HG02571 (cell line): ENCODE measurements around the gene GAST.
"Not testable (repeated sequence)": the region's sequence is repeated elsewhere in the genome, so short reads cannot be mapped to it uniquely, and the experiment has no call there.

Experiments
- ATAC-seq: cut with Tn5 transposase; IDR thresholded peaks from one replicate; pipeline ENCODE4 v1.9.1; 2021; ENCODE audit warnings: mild to moderate bottlenecking, moderate library complexity; ENCODE audit not compliant: unreplicated experiment

Gene GAST

DNA sequence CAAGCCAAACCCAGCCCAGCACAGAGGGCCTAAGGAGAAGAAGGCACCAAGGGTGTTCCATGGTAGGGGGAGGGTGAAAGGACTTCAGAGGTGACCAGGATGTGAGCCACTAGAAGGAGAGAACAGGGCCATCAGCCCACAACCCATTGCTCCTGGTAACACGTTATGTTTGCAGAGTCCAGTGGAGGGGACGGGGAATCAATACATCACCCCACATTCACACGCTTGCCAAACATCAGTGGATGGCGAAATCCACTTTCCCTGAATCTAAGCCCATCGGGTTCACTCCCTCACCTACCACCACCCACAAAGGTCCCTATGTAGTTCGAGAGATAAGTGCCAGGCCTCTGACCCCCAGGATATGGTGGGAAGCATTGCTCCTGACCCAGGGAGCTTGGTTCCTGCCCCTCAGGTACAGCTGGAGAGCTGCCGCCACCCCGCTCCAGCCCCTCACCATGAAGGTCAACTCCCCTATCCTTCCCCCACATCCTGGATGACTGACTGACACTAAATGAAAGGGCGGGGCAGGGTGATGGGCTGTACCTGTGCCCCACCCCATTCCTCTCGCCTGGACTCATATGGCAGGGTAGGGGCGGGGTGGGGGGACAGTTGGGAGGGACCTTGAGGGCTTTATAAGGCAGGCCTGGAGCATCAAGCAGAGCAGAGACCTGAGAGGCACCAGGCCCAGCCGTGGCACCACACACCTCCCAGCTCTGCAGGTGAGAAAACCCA lies at the start of gene GAST:
TSS of gene GAST (plus strand) at position 663 of the 732 bp plus-strand sequence. CDS start 3,106 bp downstream, outside the sequence.
- ATAC-seq = no peak

DNA sequence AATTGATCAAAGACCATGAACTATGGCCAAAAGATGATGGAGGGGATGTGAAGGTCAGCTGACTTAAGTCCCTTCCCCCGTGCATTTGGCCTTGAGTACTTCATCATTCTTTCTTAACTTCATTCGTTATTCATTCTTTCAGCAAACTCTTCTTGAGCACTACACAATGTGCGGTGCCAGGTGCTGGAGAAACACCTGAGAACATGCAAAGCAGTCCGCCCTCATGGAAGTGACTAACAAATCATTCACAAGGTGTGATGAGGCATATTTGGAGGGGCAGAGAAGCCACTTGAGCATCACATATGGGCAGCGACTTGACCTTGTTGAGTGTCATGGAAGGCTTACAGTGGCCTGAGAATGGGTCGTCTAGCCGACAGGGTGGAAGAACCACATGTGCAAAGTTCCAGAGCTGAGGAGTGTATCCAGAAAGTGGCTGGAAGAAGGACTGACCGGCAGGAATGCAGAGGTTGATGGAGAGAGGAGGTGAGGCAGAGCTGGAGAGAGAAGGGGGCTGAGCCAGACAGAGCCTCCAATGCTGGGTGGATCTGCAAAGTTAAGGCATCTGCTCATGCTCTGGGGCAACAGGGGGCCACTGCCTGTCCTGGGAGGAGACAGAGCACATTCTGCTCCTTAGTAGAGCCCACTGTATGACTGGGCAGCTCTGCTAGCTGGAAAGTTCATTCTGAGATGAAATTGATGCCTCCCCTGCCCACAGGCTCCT lies 48.5 kb upstream of the GAST start:
- no peak for ATAC-seq

- no peak for ATAC-seq
Observed at GRCh38 chr17:41664172-41664457, 48.0 kb upstream of the GAST start.

GRCh38 chr17:41664587-41665565 lies 47.3 kb upstream of the GAST start:
- no peak for ATAC-seq

- ATAC-seq = peak; percentile 59
Observed at GRCh38 chr17:41665566-41666236, 46.4 kb upstream of the GAST start.

- peak; percentile 36 for ATAC-seq
Observed at GRCh38 chr17:41666237-41666641, 45.9 kb upstream of the GAST start.

- peak; percentile 42 for ATAC-seq
Observed at GRCh38 chr17:41666708-41667279, 45.3 kb upstream of the GAST start.

GRCh38 chr17:41667280-41668041 lies 44.7 kb upstream of the GAST start:
- no peak for ATAC-seq

DNA sequence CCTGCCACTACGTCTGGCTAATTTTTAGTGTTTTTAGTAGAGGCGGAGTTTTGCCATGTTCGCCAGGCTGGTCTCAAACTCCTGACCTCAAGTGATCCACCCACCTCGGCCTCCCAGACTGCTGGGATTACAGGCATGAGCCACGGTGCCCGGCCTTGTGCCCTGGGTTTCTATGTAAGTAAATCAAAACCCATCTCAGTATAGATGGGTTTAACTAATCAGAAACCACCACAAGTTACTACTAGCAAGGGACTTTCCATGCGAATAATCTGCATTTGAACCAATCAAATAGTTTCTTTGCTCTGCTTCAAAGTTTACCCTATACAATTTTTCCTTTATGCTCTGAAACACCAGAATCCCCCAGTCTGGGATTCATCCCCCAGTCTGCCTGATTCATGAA lies 40.0 kb upstream of the GAST start:
- no peak for ATAC-seq

- not testable (repeated sequence) for ATAC-seq
Observed at GRCh38 chr17:41675157-41676057, 36.7 kb upstream of the GAST start.

- ATAC-seq = no peak
Observed at GRCh38 chr17:41676058-41676419, 36.1 kb upstream of the GAST start.

DNA sequence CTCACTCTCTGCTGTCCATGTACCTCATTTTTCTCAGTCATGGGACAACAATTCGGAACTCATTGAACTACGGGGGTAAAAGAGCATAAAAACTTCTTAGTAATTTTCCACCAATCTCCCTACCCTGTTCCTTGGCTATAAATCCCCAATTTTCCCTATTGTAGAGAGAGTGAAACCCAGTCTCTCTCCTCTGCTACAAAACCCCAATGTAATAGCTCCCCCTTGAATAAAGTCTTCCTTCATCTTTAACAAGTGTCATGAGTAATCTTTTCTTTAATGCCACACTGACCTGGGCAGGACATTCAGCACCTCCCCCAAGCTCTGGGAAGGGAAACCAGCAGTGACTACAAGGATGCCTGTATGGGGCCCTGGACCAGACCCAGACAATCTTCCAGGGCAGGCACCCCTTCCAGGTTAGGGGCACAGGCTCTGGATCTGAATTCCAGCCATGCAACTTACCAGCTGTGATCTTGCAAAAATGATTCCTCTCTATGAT lies 33.7 kb upstream of the GAST start:
- no peak for ATAC-seq

DNA sequence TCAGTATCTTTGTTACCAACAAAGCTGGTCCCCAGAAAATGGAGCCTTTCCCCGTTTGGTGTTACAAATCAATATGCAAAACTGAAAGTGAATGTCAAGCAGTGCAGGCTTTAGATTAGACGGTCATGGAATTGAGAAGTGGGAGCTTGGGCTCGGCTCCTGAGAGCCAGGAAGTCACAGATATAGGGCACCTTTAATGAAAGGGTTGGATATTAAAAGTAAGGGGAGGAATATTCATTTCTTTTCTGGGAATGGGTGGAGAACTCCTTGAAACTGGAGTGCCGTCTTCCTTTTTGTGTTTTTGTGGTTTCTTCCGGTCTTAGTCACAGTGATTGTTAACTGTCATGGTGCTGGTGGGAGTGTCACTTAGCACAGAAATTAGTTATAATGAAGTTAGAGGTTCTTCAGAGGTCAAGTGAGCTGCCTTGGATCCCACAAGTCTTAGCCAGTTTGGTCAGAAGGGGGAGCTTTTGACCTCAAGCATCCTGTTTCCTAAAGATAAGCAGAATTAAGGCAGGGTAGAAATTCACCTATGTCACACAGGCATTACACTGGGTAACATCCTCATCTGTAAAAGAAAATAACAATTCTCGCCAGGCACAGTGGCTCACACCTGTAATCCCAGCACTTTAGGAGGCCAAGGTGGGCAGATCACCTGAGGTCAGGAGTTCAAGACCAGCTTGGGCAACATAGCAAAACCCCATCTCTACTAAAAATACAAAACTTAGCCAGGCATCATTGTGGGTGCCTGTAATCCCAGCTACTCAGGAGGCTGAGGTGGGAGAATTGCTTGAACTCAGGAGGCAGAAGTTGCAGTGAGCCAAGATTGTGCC lies 33.0 kb upstream of the GAST start:
- ATAC-seq = peak; percentile 41

- ATAC-seq = no peak
Observed at GRCh38 chr17:41679740-41680425, 32.2 kb upstream of the GAST start.

DNA sequence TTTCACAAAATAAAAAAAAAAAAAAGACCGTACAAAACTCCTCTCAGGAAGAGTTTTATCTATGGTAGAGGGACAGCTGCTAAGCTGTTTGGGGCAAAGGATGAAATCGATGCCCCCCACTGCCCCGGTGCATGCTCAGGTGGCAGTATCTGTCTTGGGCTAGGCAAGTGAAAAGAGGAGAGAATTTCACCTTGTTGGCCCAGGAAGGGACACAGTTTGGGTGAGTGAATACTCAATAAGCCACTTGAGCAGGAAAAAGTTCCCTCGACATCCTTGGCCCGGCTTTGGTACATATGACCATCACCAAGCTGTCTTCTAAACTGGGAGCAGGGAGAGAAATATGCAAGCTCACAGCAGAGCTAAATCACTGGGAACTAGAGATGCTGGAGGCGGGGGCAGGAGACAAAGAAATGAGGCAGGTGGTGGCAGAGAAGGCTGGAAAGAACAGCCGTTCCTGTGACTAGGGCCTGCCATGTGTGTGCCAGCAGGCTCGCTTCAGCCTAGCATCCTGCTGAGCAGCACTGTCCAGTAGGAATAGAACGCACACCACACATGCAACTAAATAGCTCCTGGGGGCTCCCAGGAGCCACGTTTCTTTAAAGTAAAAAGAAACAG lies 31.6 kb upstream of the GAST start:
- no peak for ATAC-seq

GRCh38 chr17:41681776-41682175 lies 30.4 kb upstream of the GAST start:
- ATAC-seq = no peak

DNA sequence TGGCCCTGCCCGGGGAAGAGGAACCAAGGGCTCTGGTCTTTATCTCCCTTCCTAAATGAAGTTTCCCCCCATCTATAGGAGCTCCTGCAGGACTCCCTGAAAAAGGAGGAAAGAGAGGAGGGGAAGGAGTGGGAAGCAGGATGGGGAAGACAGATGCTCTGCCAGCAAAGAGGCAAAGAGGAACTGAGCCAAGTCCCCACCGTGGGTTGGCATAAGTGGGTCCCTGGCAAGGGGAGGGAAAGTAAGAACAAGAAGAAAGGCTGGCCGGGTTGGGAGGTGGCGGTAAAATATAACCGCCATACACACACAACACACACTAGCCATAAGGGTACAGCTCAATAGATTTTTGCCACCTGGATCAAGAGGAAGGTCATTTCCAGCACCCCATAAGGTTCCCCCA lies 29.5 kb upstream of the GAST start:
- ATAC-seq = no peak
